ENCODE measurements around the gene ITGAL.

Gene ITGAL

DNA sequence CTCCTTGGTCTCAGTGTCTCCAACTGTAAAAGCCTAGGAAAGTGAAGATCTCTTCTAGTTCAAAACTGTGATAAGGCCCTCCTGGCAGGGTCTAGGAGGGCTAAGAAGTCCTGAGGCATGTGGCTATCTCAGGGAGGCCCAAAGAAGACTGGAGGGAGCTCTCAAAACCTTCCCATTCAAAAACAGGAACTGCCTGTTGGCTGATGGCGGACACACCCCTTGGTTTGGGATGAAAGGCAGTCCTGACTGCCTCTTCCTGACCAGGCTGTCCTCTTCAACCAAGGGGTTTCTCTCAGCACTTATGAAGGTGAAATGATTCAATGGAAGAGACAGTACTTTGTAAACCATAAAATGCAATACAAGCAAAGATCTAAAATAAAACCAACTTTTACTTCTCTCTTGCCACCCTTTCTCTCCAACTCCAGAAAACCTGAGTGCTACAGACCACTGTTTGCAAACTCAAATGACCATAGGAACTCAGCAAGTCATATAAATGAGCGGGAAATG is 80.9 kb downstream of the ITGAL start:
- Histone ChIP-seq H3K36me3 (ENCODE audit: insufficient read depth, low read length) (peaks cover 41% of the 10 kb centered on the region), H3K27me3 (ENCODE audit: insufficient read depth, low read length) (no peaks in the 10 kb centered on the region), H2AFZ (ENCODE audit: low read length) (no peak overlapping the region), H3K4me2 (ENCODE audit: low read length) (no peak overlapping the region), H3K9me2 (ENCODE audit: low read depth, low read length) (no peaks in the 10 kb centered on the region), H3K9me3 (ENCODE audit: low read length) (no peaks in the 10 kb centered on the region), H3K9ac (ENCODE audit: low read length) (no peak overlapping the region), H3K4me3 (ENCODE audit: low read depth, low read length, poor library complexity, severe bottlenecking) (no peak overlapping the region), H4K20me1 (ENCODE audit: insufficient read depth, low read length) (no peaks in the 10 kb centered on the region), H3K79me2 (ENCODE audit: insufficient read depth, low read length) (0 out of 2 replicates have a peak, but pooled peaks cover 4% of the 10 kb centered on the region), H3F3A (ENCODE audit: insufficient read depth, low read length) (no peaks in the 10 kb centered on the region), H3K4me1 (ENCODE audit: insufficient read depth, low read length, severe bottlenecking) (peaks cover 7% of the 10 kb centered on the region), H3K27ac (ENCODE audit: low read depth, low read length, poor library complexity, severe bottlenecking) (no peak overlapping the region)
- TF ChIP-seq EZH2 (IDR thresholded peaks at IDR 0.05; ENCODE audit: borderline replicate concordance, low read length), result no peak
- TF ChIP-seq, protein P1, sequence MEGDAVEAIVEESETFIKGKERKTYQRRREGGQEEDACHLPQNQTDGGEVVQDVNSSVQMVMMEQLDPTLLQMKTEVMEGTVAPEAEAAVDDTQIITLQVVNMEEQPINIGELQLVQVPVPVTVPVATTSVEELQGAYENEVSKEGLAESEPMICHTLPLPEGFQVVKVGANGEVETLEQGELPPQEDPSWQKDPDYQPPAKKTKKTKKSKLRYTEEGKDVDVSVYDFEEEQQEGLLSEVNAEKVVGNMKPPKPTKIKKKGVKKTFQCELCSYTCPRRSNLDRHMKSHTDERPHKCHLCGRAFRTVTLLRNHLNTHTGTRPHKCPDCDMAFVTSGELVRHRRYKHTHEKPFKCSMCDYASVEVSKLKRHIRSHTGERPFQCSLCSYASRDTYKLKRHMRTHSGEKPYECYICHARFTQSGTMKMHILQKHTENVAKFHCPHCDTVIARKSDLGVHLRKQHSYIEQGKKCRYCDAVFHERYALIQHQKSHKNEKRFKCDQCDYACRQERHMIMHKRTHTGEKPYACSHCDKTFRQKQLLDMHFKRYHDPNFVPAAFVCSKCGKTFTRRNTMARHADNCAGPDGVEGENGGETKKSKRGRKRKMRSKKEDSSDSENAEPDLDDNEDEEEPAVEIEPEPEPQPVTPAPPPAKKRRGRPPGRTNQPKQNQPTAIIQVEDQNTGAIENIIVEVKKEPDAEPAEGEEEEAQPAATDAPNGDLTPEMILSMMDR (IDR thresholded peaks at IDR 0.05; ENCODE audit: low read length), result no peak

DNA sequence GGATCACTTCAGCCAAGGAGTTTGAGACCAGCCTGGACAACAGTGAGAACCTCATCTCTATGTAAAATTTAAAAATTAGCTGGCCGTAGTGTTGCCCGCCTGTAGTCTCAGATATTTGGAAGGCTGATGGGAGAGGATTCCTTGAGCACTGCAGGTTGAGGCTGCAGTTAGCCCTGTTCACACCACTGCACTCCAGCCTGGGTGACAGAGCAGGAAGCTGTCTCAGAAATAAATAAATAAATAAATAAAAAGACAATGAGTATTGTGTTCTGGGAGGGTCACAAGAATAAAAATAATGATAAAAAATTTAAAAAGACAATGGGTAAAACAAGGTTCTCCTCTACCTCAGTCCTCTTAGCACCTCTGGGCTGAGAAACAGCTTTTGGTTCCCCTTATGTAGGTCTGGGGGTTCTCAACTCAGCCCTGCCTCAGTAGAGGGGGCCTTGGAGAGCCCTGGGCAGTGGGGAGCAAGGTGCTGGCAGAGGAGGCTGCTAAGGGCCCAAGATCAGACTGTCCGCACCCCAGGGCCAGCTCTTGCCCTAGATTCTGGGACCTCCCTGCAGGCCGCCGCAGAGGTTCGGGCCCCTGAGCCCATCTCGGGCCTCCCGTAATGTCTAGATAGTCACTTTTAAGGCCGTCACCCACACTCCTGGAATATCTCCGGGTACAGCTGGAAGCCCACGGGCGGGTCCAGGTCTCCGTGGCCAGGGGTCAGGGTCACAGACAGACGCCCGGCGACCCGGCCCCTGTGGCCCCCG is 82.2 kb downstream of the ITGAL start:
- no peaks in the 10 kb centered on the region for H4K20me1 ChIP-seq (ENCODE audit: insufficient read depth, low read length)
- no peaks in the 10 kb centered on the region for H3F3A ChIP-seq (ENCODE audit: insufficient read depth, low read length)
- H3K9ac ChIP-seq (ENCODE audit: low read length), result no peak overlapping the region
- no peak overlapping the region for H3K27ac ChIP-seq (ENCODE audit: low read depth, low read length, poor library complexity, severe bottlenecking)
- H2AFZ ChIP-seq (ENCODE audit: low read length), result no peak overlapping the region
- no peaks in the 10 kb centered on the region for H3K27me3 ChIP-seq (ENCODE audit: insufficient read depth, low read length)
- H3K9me2 ChIP-seq (ENCODE audit: low read depth, low read length), result no peaks in the 10 kb centered on the region
- peaks cover 11% of the 10 kb centered on the region for H3K4me1 ChIP-seq (ENCODE audit: insufficient read depth, low read length, severe bottlenecking)
- no peaks in the 10 kb centered on the region for H3K9me3 ChIP-seq (ENCODE audit: low read length)
- H3K79me2 ChIP-seq (ENCODE audit: insufficient read depth, low read length), result 0 out of 2 replicates have a peak, but pooled peaks cover 4% of the 10 kb centered on the region
- H3K4me2 ChIP-seq (ENCODE audit: low read length), result no peak overlapping the region
- TF ChIP-seq, protein P1 (IDR thresholded peaks at IDR 0.05; ENCODE audit: low read length), result no peak
- TF ChIP-seq EZH2 (IDR thresholded peaks at IDR 0.05; ENCODE audit: borderline replicate concordance, low read length), result no peak
- no peak overlapping the region for H3K4me3 ChIP-seq (ENCODE audit: low read depth, low read length, poor library complexity, severe bottlenecking)
- peaks cover 41% of the 10 kb centered on the region for H3K36me3 ChIP-seq (ENCODE audit: insufficient read depth, low read length)

DNA sequence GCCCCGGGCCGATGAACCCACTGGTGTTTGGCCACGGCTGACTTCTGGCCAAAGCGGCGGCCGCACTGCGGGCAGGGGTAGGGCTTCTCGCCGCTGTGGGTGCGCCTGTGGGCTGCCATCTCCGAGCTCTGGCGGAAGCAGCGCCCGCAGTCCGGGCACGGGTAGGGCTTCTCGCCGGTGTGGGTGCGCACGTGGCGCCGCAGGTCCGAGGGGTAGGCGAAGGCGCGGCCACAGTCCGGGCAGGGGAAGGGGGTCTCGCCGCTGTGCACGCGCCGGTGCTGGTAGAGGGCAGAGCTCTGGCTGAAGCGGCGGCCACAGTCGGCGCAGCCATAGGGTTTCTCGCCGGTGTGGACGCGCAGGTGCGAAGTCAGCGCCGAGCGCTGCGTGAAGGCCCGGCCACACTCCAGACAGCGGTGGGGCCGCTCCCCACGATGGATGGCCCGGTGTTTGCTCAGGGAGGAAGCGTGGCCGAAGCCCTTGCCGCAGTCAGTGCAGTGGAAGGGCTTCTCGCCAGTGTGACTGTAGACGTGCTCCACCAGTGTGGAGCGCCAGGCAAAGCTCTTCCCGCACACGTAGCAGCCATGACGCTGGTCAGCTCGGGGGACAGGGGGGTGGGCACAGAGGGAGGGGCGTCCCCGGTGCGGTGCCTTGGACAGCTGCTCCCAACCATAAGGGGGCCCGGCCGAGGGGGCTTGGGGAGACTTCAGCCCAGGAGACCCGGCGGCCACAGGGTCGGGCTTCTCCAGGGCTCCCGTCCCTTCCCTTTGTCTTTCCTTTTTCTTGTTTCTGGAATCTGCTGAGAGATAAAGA is 83.0 kb downstream of the ITGAL start:
- Histone ChIP-seq H3K4me2 (ENCODE audit: low read length) (no peak overlapping the region), H3K27ac (ENCODE audit: low read depth, low read length, poor library complexity, severe bottlenecking) (no peak overlapping the region)

More for the DNA sequence above, 83.0 kb downstream of the ITGAL start:
- TF ChIP-seq, protein P1 (IDR thresholded peaks at IDR 0.05; ENCODE audit: low read length), result no peak
- TF ChIP-seq EZH2 (IDR thresholded peaks at IDR 0.05; ENCODE audit: borderline replicate concordance, low read length), result no peak
- Histone ChIP-seq H3K9me3 (ENCODE audit: low read length) (no peaks in the 10 kb centered on the region), H3F3A (ENCODE audit: insufficient read depth, low read length) (0 out of 2 replicates have a peak, but pooled peaks cover 3% of the 10 kb centered on the region), H2AFZ (ENCODE audit: low read length) (no peak overlapping the region), H3K4me1 (ENCODE audit: insufficient read depth, low read length, severe bottlenecking) (peaks cover 11% of the 10 kb centered on the region), H3K4me3 (ENCODE audit: low read depth, low read length, poor library complexity, severe bottlenecking) (no peak overlapping the region), H3K9ac (ENCODE audit: low read length) (no peak overlapping the region), H3K79me2 (ENCODE audit: insufficient read depth, low read length) (0 out of 2 replicates have a peak, but pooled peaks cover 4% of the 10 kb centered on the region), H4K20me1 (ENCODE audit: insufficient read depth, low read length) (no peaks in the 10 kb centered on the region), H3K27me3 (ENCODE audit: insufficient read depth, low read length) (no peaks in the 10 kb centered on the region), H3K9me2 (ENCODE audit: low read depth, low read length) (no peaks in the 10 kb centered on the region), H3K36me3 (ENCODE audit: insufficient read depth, low read length) (peaks cover 41% of the 10 kb centered on the region)
